Gastrocnemius medialis (tissue), 4 donors: ENCODE measurements around the gene OR8S1. TPM values are rescaled to one million over a fixed set of nuclear protein-coding genes. Genes with fewer than 3 reads are reported as not detected.

ENCODE experiments used
- ATAC-seq, 2 donors: fragments of 150-250 bp; one replicate each; pipeline ENCODE4 v1.9.1; 2016
- DNase-seq, 2 donors: peaks; one replicate each; pipeline ENCODE4 v3.0.0-alpha.2; 2019
- H3K27ac ChIP-seq, 4 donors: fragments of 200-600 bp; sonication (generic); 1 replicate in 1 of 4; 2 replicates in 3 of 4; pipeline ENCODE4 v1.5.1; 2016 to 2018; ENCODE audit warnings: mild to moderate bottlenecking in 2 of 4, moderate library complexity in 1 of 4
- H3K27me3 ChIP-seq, 3 donors: fragments of 200-600 bp; sonication (generic) in 2 of 3; 1 replicate in 1 of 3; 2 replicates in 2 of 3; pipeline versions ENCODE4 v1.5.1 to v1.6.0; 2016 to 2019; ENCODE audit warnings: mild to moderate bottlenecking in 1 of 3, moderate library complexity in 1 of 3
- H3K36me3 ChIP-seq, 2 donors: fragments of 200-600 bp; sonication (generic) in 1 of 2; one replicate each; pipeline ENCODE4 v1.5.1; 2017 to 2018
- H3K4me1 ChIP-seq, 2 donors: fragments of 200-600 bp; sonication (generic) in 1 of 2; one replicate each; pipeline ENCODE4 v1.5.1; 2016 to 2017; ENCODE audit warnings: mild to moderate bottlenecking in 2 of 2
- H3K4me3 ChIP-seq, 4 donors: fragments of 200-600 bp; sonication (generic) in 3 of 4; 1 replicate in 1 of 4; 2 replicates in 3 of 4; pipeline ENCODE4 v1.5.1; 2016 to 2019; ENCODE audit warnings: mild to moderate bottlenecking in 2 of 4
- H3K9me3 ChIP-seq, 3 donors: fragments of 200-600 bp; sonication (generic) in 2 of 3; 1 replicate in 1 of 3; 2 replicates in 2 of 3; pipeline ENCODE4 v1.5.1; 2016 to 2019
- POLR2A ChIP-seq, 2 donors: fragments of 450-650 bp; IDR thresholded peaks; one replicate each; pipeline ENCODE4 v1.6.1; 2017; ENCODE audit warnings: antibody characterized with exemption in 2 of 2, mild to moderate bottlenecking in 2 of 2, moderate library complexity in 2 of 2
- in situ Hi-C, 4 donors: fragments of 200-750 bp; cut with MboI; loops; one replicate each; pipeline versions ENCODE4 v1.15.0 to v1.8.0; 2017; ENCODE audit warnings: low sequenced_read_pairs in 4 of 4
- intact Hi-C: fragments of 100-400 bp; cut with DNase I; formaldehyde crosslinking; loops from one replicate; pipeline ENCODE4 v1.15.1; 2023; ENCODE audit warnings: low total_unique reads
- total RNA-seq, 4 donors: library from RNA; depleted of rRNA; stranded (reverse); fragments of >200 nt; gene quantifications; one replicate each; pipeline versions ENCODE4 v1.1.0 to v1.2.3, GENCODE V29; 2016
- TF ChIP-seq, protein P1 (sequence below), 5 experiments: fragments of 450-650 bp in 3 of 5; fragments of 200-600 bp in 2 of 5; sonication (generic) in 2 of 5; IDR thresholded peaks in 4 of 5; conservative IDR thresholded peaks in 1 of 5; 1 replicate in 4 of 5; 2 replicates in 1 of 5; pipeline ENCODE4 v1.5.1; 2016 to 2019; ENCODE audit warnings: antibody characterized with exemption in 5 of 5, mild to moderate bottlenecking in 3 of 5, moderate library complexity in 3 of 5

The OR8S1 gene
- total RNA-seq, 4 donors from 2014 or later, result not detected

- Histone ChIP-seq H3K4me3 (no peak overlapping the region), H3K4me1 (no peaks in the 10 kb centered on the region), H3K27ac (no peak overlapping the region), H3K27me3 (no peaks in the 10 kb centered on the region), H3K36me3 (no peaks in the 10 kb centered on the region), H3K9me3 (no peaks in the 10 kb centered on the region)
- intact Hi-C loops (no loop called here), in situ Hi-C loops (no loop called here)
- no peak for ATAC-seq
- TF ChIP-seq, protein P1, sequence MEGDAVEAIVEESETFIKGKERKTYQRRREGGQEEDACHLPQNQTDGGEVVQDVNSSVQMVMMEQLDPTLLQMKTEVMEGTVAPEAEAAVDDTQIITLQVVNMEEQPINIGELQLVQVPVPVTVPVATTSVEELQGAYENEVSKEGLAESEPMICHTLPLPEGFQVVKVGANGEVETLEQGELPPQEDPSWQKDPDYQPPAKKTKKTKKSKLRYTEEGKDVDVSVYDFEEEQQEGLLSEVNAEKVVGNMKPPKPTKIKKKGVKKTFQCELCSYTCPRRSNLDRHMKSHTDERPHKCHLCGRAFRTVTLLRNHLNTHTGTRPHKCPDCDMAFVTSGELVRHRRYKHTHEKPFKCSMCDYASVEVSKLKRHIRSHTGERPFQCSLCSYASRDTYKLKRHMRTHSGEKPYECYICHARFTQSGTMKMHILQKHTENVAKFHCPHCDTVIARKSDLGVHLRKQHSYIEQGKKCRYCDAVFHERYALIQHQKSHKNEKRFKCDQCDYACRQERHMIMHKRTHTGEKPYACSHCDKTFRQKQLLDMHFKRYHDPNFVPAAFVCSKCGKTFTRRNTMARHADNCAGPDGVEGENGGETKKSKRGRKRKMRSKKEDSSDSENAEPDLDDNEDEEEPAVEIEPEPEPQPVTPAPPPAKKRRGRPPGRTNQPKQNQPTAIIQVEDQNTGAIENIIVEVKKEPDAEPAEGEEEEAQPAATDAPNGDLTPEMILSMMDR (IDR thresholded peaks at IDR 0.05 in 4 of 5, conservative IDR thresholded peaks at IDR 0.05 in 1 of 5), result no peak
- TF ChIP-seq POLR2A (IDR thresholded peaks at IDR 0.05), result no peak
- no peak for DNase-seq
Observed at GRCh38 chr12:48556631-48557030, 31.2 kb downstream of the OR8S1 start.

DNA sequence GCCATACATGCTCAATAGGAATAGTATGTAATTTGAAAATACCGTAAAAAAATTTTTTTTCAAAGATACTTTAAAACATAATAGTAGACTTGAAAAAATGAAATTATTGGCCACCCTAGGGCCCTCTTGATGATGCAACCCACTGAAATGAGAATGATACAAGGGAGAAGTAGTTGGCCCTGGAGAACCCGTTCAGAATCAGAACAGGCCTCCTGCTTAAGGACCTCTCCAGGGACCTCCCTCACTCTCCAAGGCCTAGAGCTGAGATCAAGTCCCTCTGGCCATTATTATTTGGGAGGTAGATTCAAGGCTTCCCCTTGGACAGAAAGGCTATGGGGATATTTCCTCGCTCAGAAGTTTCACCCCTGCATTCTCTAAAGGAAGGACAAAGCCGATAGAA is 32.5 kb downstream of the OR8S1 start:
- Histone ChIP-seq H3K4me3 (no peak overlapping the region), H3K4me1 (no peaks in the 10 kb centered on the region), H3K27me3 (no peaks in the 10 kb centered on the region), H3K36me3 (no peaks in the 10 kb centered on the region), H3K9me3 (no peaks in the 10 kb centered on the region), H3K27ac (no peak overlapping the region)
- ATAC-seq (no peak), DNase-seq (no peak)
- in situ Hi-C loops (no loop called here), intact Hi-C loops (no loop called here)
- TF ChIP-seq, protein P1 (IDR thresholded peaks at IDR 0.05 in 4 of 5, conservative IDR thresholded peaks at IDR 0.05 in 1 of 5), result no peak
- TF ChIP-seq POLR2A (IDR thresholded peaks at IDR 0.05), result no peak

GRCh38 chr12:48567731-48568130 is 42.3 kb downstream of the OR8S1 start:
- Histone ChIP-seq H3K27ac (no peak overlapping the region), H3K27me3 (no peaks in the 10 kb centered on the region), H3K4me3 (no peak overlapping the region), H3K36me3 (no peaks in the 10 kb centered on the region), H3K4me1 (no peaks in the 10 kb centered on the region), H3K9me3 (no peaks in the 10 kb centered on the region)
- no peak for TF ChIP-seq POLR2A (IDR thresholded peaks at IDR 0.05)
- TF ChIP-seq, protein P1 (IDR thresholded peaks at IDR 0.05 in 4 of 5, conservative IDR thresholded peaks at IDR 0.05 in 1 of 5), result no peak
- DNase-seq (no peak), ATAC-seq (no peak)
- intact Hi-C loops (no loop called here), in situ Hi-C loops (no loop called here)

DNA sequence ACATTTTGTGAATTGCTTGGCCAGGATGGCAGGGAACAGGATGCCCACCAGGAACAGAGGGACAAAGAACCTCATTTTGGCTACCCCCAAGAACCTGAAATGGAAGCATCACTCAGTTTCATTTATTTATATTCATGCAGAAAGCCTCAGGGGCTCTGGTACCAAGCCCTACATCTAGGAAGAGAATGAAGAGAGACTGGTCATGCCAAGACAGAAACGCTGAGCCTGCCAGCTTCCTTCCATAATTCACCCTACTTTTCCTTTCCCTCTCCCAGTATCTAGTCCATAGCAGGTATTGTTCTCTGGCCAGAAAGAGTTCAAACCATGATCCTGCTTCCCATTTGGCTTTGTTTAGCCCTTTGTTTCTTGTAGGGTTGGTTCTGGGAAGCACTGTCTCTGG is 44.5 kb downstream of the OR8S1 start, which contains the start of gene LALBA:
Gene LALBA, minus strand, starts transcription at position 101 of the 400 bp plus-strand sequence. Its CDS starts 26 bp downstream, at position 75.
- intact Hi-C loops, result no loop called here
- DNase-seq, result no peak
- no peaks in the 10 kb centered on the region for H3K36me3 ChIP-seq
- H3K27me3 ChIP-seq, result no peaks in the 10 kb centered on the region
- no peak for ATAC-seq
- TF ChIP-seq, protein P1 (IDR thresholded peaks at IDR 0.05 in 4 of 5, conservative IDR thresholded peaks at IDR 0.05 in 1 of 5), result no peak
- TF ChIP-seq POLR2A (IDR thresholded peaks at IDR 0.05), result no peak
- H3K4me1 ChIP-seq, result no peaks in the 10 kb centered on the region
- H3K9me3 ChIP-seq, result no peaks in the 10 kb centered on the region
- H3K4me3 ChIP-seq, result no peak within 1 kb of the TSS
- no peak within 1 kb of the TSS for H3K27ac ChIP-seq
- in situ Hi-C loops, result no loop called here

GRCh38 chr12:48572326-48572725 is 46.9 kb downstream of the OR8S1 start:
- ATAC-seq, result no peak
- Histone ChIP-seq H3K4me3 (no peak overlapping the region), H3K9me3 (no peaks in the 10 kb centered on the region), H3K36me3 (no peaks in the 10 kb centered on the region), H3K4me1 (no peaks in the 10 kb centered on the region), H3K27ac (no peak overlapping the region), H3K27me3 (no peaks in the 10 kb centered on the region)
- intact Hi-C loops, result no loop called here
- TF ChIP-seq, protein P1 (IDR thresholded peaks at IDR 0.05 in 4 of 5, conservative IDR thresholded peaks at IDR 0.05 in 1 of 5), result no peak
- TF ChIP-seq POLR2A (IDR thresholded peaks at IDR 0.05), result no peak
- DNase-seq, result no peak
- in situ Hi-C loops, result no loop called here
